Measurements from ENCODE around the gene JPH2. TPM values are rescaled to one million over a fixed set of nuclear protein-coding genes. Genes with fewer than 3 reads are reported as not detected.
A peak's percentile ranks its signal among the peaks of the same experiment; 100 is the strongest.

The JPH2 gene
- total RNA-seq, 6 experiments from 2014 or later, result 0.09 to 0.31 (median 0.10) TPM; not detected in 1

DNA sequence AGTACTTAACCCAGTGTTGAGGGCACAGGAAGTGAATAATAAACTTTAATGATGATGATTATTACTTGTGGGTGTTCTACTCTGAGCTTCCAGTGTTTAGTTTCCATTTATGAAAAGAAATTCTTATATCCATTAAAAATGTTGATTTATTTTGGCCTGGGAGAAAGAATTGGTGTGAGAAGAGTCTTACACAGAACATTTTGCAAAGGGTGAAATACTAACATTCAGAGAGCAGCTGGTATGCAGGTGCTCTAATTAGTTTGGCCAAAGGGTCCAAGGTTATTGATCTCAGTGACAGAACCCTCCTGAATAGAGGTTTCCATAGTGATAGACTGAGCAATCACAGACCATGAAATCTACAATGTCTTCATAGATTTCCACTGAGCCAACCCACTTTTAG, 19.1 kb upstream of the JPH2 start:
- Histone ChIP-seq H3K27ac (no peak overlapping the region), H3K9me3 (no peaks in the 10 kb centered on the region), H3K4me3 (no peak overlapping the region), H3K27me3 (no peaks in the 10 kb centered on the region), H3K4me1 (peaks cover 0 to 34% (median 9%) of the 10 kb centered on the region in 4 donors), H3K36me3 (peaks cover 0 to 29% (median 10%) of the 10 kb centered on the region in 4 donors)
- DNase-seq (no peak), ATAC-seq (no peak)
- intact Hi-C loops (cut with DNase I), result no loop called here
- TF ChIP-seq POLR2A (IDR thresholded peaks at IDR 0.05), result no peak

DNA sequence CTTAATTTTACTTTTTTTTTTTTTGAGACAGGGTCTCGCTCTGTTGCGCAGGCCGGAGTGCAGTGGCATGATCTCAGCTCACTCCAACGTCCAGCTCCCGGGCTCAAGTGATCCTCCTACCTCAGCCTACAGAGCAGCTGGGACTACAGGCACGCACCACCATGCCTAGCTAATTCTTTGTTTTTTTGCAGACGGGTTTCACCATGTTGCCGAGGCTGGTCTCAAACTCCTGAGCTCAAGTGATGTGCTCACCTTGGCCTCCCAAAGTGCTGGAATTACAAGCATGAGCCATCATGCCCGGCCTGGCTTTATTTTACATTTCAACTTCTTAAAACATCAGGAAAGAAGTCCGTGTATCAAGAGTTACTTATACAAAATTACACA, 17.8 kb upstream of the JPH2 start:
- Histone ChIP-seq H3K9me3 (no peaks in the 10 kb centered on the region), H3K4me3 (no peak overlapping the region), H3K27me3 (no peaks in the 10 kb centered on the region), H3K4me1 (peaks cover 0 to 34% (median 9%) of the 10 kb centered on the region in 4 donors), H3K27ac (no peak overlapping the region), H3K36me3 (peaks cover 0 to 42% (median 19%) of the 10 kb centered on the region in 4 donors)
- DNase-seq, result no peak
- no peak for ATAC-seq
- WGBS (ENCODE audit: insufficient coverage, low coverage, low lambda C conversion rate, missing lambda C conversion rate), result 95% methylated on average over 9 of the region's 10 CpGs
- TF ChIP-seq, protein P1, sequence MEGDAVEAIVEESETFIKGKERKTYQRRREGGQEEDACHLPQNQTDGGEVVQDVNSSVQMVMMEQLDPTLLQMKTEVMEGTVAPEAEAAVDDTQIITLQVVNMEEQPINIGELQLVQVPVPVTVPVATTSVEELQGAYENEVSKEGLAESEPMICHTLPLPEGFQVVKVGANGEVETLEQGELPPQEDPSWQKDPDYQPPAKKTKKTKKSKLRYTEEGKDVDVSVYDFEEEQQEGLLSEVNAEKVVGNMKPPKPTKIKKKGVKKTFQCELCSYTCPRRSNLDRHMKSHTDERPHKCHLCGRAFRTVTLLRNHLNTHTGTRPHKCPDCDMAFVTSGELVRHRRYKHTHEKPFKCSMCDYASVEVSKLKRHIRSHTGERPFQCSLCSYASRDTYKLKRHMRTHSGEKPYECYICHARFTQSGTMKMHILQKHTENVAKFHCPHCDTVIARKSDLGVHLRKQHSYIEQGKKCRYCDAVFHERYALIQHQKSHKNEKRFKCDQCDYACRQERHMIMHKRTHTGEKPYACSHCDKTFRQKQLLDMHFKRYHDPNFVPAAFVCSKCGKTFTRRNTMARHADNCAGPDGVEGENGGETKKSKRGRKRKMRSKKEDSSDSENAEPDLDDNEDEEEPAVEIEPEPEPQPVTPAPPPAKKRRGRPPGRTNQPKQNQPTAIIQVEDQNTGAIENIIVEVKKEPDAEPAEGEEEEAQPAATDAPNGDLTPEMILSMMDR (IDR thresholded peaks at IDR 0.05), result no peak
- TF ChIP-seq POLR2A (IDR thresholded peaks at IDR 0.05), result no peak
- intact Hi-C loops (cut with DNase I), result no loop called here

DNA sequence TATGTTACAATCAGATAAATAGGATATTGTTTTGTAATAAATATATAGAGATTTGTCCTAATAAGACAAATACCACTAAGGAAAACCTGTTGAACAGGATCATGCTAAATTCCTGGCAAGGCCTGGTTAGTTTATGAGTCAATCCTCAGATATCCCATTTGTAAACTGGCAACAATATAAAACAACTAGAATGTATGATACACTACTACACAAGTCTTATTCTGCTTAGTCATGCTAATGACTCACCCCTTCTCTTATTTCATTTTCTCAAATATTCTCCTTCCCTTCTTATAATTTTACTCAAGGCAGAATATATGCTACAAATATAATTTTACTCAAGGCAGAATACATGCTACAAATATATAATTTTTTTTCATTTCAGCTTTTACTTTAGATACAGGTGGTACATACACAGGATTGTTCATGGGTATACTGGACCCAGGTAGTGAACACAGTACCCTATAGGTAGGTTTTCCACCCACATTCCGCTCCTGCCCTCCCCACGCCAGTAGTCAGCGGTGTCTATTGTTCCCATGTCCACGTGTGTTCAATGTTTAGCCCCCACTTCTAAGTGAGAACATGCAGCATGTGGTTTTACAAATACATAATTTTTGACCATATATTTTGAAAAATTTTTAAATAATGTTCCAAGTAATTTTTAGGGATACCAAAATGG, 17.3 kb upstream of the JPH2 start:
- DNase-seq (no peak), ATAC-seq (peak in 1 of 4 donors; percentile 77)
- H3K27me3 ChIP-seq, result no peaks in the 10 kb centered on the region
- peaks cover 0 to 47% (median 22%) of the 10 kb centered on the region in 4 donors for H3K36me3 ChIP-seq
- intact Hi-C loops (cut with DNase I), result no loop called here
- H3K4me1 ChIP-seq, result peaks cover 0 to 32% (median 8%) of the 10 kb centered on the region in 4 donors
- no peak overlapping the region for H3K4me3 ChIP-seq
- peak overlapping the region in 1 of 3 donors; percentile 6 for H3K27ac ChIP-seq
- no peaks in the 10 kb centered on the region for H3K9me3 ChIP-seq
- WGBS (ENCODE audit: insufficient coverage, low coverage, low lambda C conversion rate, missing lambda C conversion rate), result 81% methylated on average over 4 of the region's 4 CpGs
- TF ChIP-seq, protein P1 (IDR thresholded peaks at IDR 0.05), result no peak
- TF ChIP-seq POLR2A (IDR thresholded peaks at IDR 0.05), result no peak

DNA sequence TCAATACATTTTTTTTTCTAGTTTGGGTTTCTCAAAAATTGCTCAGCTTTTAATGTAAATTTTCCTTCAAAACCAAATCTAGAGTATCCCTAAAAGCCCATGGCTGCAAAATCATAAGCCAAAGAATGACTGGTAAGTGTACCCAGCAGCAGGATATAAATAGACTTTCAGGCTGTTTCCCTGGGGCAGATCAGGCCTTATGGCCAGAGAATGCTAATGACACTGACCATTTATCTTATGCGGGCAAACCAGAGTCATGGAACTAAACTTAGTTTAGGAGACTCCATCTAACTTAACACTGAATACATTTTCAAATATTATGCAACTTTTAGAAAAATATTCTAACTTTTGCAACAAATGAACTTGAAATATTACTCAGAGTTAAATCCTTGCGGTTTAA, 16.2 kb upstream of the JPH2 start:
- H3K27me3 ChIP-seq, result no peaks in the 10 kb centered on the region
- peaks cover 0 to 21% (median 6%) of the 10 kb centered on the region in 4 donors for H3K4me1 ChIP-seq
- no peak for ATAC-seq
- no peak overlapping the region for H3K4me3 ChIP-seq
- DNase-seq, result no peak
- no peaks in the 10 kb centered on the region for H3K9me3 ChIP-seq
- TF ChIP-seq POLR2A (IDR thresholded peaks at IDR 0.05), result no peak
- TF ChIP-seq, protein P1 (IDR thresholded peaks at IDR 0.05), result no peak
- peaks cover 0 to 59% (median 27%) of the 10 kb centered on the region in 4 donors for H3K36me3 ChIP-seq
- no peak overlapping the region for H3K27ac ChIP-seq
- intact Hi-C loops (cut with DNase I), result no loop called here
- 91% methylated on average over 2 of the region's 2 CpGs for WGBS (ENCODE audit: insufficient coverage, low coverage, low lambda C conversion rate, missing lambda C conversion rate)

DNA sequence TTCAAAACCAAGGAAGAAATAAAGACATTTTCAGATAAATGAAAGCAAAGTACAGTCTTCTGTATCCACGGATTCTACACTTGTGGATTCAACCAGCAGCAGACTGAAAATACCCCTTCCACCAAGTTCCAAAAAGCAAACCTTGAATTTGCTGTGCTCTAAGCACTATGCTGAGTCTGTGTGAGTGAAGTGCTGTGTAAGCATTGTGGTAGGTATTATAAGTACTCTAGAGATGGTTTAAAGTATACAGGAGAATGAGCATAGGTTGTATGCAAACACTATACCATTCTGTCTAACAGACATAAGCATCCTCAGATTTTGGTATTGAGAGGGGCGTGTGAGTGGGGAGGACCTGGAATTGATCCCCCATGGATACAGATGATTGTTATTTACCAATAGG, 14.0 kb upstream of the JPH2 start:
- WGBS (ENCODE audit: insufficient coverage, low coverage, low lambda C conversion rate, missing lambda C conversion rate), result 89% methylated on average over 2 of the region's 2 CpGs
- Histone ChIP-seq H3K27ac (no peak overlapping the region), H3K4me1 (peaks cover 0 to under 1% (median 0%) of the 10 kb centered on the region in 4 donors), H3K27me3 (no peaks in the 10 kb centered on the region), H3K36me3 (peaks cover 0 to 80% (median 42%) of the 10 kb centered on the region in 4 donors), H3K9me3 (no peaks in the 10 kb centered on the region), H3K4me3 (no peak overlapping the region)
- intact Hi-C loops (cut with DNase I), result no loop called here
- no peak for TF ChIP-seq POLR2A (IDR thresholded peaks at IDR 0.05)
- TF ChIP-seq, protein P1 (IDR thresholded peaks at IDR 0.05), result no peak
- DNase-seq (no peak), ATAC-seq (no peak)
